ENCODE measurements around the gene TNXB. TPM values are rescaled to one million over a fixed set of nuclear protein-coding genes. Genes with fewer than 3 reads are reported as not detected.

The TNXB gene
- total and polyA plus RNA-seq, 9 of the 15 experiments (the other 6 are each of a cell fraction or from before 2014, with no cell fraction given) = 0.14 to 28.1 (median 12.4) TPM

GRCh38 chr6:32105433-32105832, 3.7 kb downstream of the TNXB start (continued):
- TF ChIP-seq USF2 (CRISPR knock-in tag; IDR thresholded peaks at IDR 0.05) = peak; percentile 20; the same call in 1 of the 2 replicates
- TF ChIP-seq ZNF282 (CRISPR knock-in tag; IDR thresholded peaks at IDR 0.05) = no peak
- TF ChIP-seq NCOA1 (IDR thresholded peaks at IDR 0.05; ENCODE audit: low read depth) = peak; percentile 84
- TF ChIP-seq NCOA6 (IDR thresholded peaks at IDR 0.05) = peak; percentile 61; the same call in 1 of the 2 replicates
- TF ChIP-seq SIN3A (IDR thresholded peaks at IDR 0.05; ENCODE audit: borderline replicate concordance in 2 of 2, control insufficient read depth in 1 of 2, low read depth in 2 of 2, low read length in 2 of 2) = peak in 1 of 2 experiments; percentile 49; a peak in 1 of 4 replicates
- no peak for TF ChIP-seq PKNOX1 (IDR thresholded peaks at IDR 0.05)
- no peak for TF ChIP-seq ZBTB33 (CRISPR knock-in tag; IDR thresholded peaks at IDR 0.05)
- no peak for TF ChIP-seq CREM (IDR thresholded peaks at IDR 0.05; ENCODE audit: low read depth)
- peak; percentile 93 for TF ChIP-seq EHMT2 (IDR thresholded peaks at IDR 0.05)
- TF ChIP-seq MYNN (IDR thresholded peaks at IDR 0.05) = no peak
- TF ChIP-seq MYNN (CRISPR knock-in tag; IDR thresholded peaks at IDR 0.05) = peak; percentile 71; the same call in 1 of the 2 replicates
- no peak for TF ChIP-seq ATF7 (IDR thresholded peaks at IDR 0.05)
- TF ChIP-seq MIER1 (IDR thresholded peaks at IDR 0.05; ENCODE audit: low read depth) = peak; percentile 78; the same call in 1 of the 2 replicates
- TF ChIP-seq ZNF395 (CRISPR knock-in tag; IDR thresholded peaks at IDR 0.05) = no peak
- no peak for TF ChIP-seq RFX1 (IDR thresholded peaks at IDR 0.05)
- peak in 1 of 2 experiments; percentile 73 for TF ChIP-seq AFF1 (IDR thresholded peaks at IDR 0.05; ENCODE audit: low read depth in 1 of 2, partially characterized antibody in 2 of 2)
- TF ChIP-seq ZZZ3 (IDR thresholded peaks at IDR 0.05) = no peak
- no peak for TF ChIP-seq IRF1 (CRISPR knock-in tag; IDR thresholded peaks at IDR 0.05; ENCODE audit: borderline replicate concordance)

Measured in K562 (cell line).